ENCODE measurements around the gene UQCC3.
"Not testable (repeated sequence)": the region's sequence is repeated elsewhere in the genome, so short reads cannot be mapped to it uniquely, and the experiment has no call there.

Gene UQCC3

GRCh38 chr11:62703921-62704320 is 32.4 kb downstream of the UQCC3 start:
- not testable (repeated sequence) for DNase-seq (ENCODE audit: low read depth)

GRCh38 chr11:62705413-62705812 is 33.9 kb downstream of the UQCC3 start:
- DNase-seq (ENCODE audit: low read depth) = no peak

- DNase-seq (ENCODE audit: low read depth) = peak; percentile 88
Observed at GRCh38 chr11:62705880-62706849, 34.7 kb downstream of the UQCC3 start.

GRCh38 chr11:62706850-62707247 is 35.4 kb downstream of the UQCC3 start:
- DNase-seq (ENCODE audit: low read depth) = no peak

- no peak for DNase-seq (ENCODE audit: low read depth)
Observed at GRCh38 chr11:62707277-62707861, 35.9 kb downstream of the UQCC3 start, which contains the start of the genes BSCL2 and GNG3. Gene BSCL2 (minus strand): TSS chr11:62707424. CDS start chr11:62707195, 229 bp downstream. Gene GNG3 (plus strand): TSS chr11:62707676. CDS start chr11:62708296, 620 bp downstream.

GRCh38 chr11:62708392-62708791 is 36.9 kb downstream of the UQCC3 start:
- no peak for DNase-seq (ENCODE audit: low read depth)

- no peak for DNase-seq (ENCODE audit: low read depth)
Observed at GRCh38 chr11:62708793-62709192, 37.3 kb downstream of the UQCC3 start.

- peak; percentile 93 for DNase-seq (ENCODE audit: low read depth)
Observed at GRCh38 chr11:62709247-62710000, 38.0 kb downstream of the UQCC3 start.

GRCh38 chr11:62710001-62710345 is 38.5 kb downstream of the UQCC3 start:
- DNase-seq (ENCODE audit: low read depth) = no peak

- no peak for DNase-seq (ENCODE audit: low read depth)
Observed at GRCh38 chr11:62712276-62712812, 40.9 kb downstream of the UQCC3 start.

- no peak for DNase-seq (ENCODE audit: low read depth)
Observed at GRCh38 chr11:62712861-62713260, 41.4 kb downstream of the UQCC3 start.

GRCh38 chr11:62713343-62713742 is 41.9 kb downstream of the UQCC3 start:
- no peak for DNase-seq (ENCODE audit: low read depth)

GRCh38 chr11:62715150-62716130 is 44.0 kb downstream of the UQCC3 start:
- no peak for DNase-seq (ENCODE audit: low read depth)

- DNase-seq (ENCODE audit: low read depth) = no peak
Observed at GRCh38 chr11:62716206-62716605, 44.7 kb downstream of the UQCC3 start.

- DNase-seq (ENCODE audit: low read depth) = no peak
Observed at GRCh38 chr11:62716816-62717215, 45.3 kb downstream of the UQCC3 start.

- no peak for DNase-seq (ENCODE audit: low read depth)
Observed at GRCh38 chr11:62719302-62719978, 48.0 kb downstream of the UQCC3 start.

- DNase-seq (ENCODE audit: low read depth) = no peak
Observed at GRCh38 chr11:62721994-62722393, 50.5 kb downstream of the UQCC3 start.
